ENCODE results near the gene RBM12.

Gene RBM12

DNA sequence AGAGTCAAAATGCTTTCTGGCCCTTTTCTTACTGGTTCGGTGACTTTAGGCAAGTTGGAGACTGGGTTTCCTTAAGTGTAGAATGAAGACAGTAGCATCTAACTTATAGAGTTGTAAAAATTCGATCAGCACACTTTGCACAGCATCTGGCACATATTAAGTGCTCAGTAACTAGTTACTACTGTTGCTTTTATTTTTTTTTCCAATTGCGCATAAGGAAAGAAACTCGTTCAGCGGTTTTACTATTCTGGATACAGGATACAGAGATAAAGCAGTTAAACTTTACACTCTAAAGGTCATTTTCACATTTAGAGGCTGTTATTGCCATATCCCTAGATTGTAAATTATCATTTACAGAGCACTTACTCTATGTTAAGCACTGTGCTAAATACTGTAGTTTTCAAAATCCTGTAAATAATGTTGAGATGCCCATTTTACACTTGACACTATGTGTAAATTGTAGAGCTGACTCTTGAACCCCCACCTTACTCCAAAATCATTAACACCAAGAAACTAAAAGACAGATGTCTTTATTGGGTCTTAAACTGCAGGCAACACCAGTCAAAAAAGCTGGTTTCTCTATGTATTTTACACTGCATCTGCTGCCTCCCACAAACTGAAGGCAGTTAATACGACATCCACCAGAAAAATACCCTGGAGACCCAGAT, 35.4 kb upstream of the RBM12 start (continued):
- TF ChIP-seq ZBTB20 (tag by site-specific recombination; IDR thresholded peaks at IDR 0.05) (0 out of 2 replicates have a peak, but pooled peaks have one; percentile 20), ZNF221 (tag by site-specific recombination; IDR thresholded peaks at IDR 0.05; ENCODE audit: borderline replicate concordance) (no peak), ZIC2 (tag by site-specific recombination; IDR thresholded peaks at IDR 0.05) (no peak)

DNA sequence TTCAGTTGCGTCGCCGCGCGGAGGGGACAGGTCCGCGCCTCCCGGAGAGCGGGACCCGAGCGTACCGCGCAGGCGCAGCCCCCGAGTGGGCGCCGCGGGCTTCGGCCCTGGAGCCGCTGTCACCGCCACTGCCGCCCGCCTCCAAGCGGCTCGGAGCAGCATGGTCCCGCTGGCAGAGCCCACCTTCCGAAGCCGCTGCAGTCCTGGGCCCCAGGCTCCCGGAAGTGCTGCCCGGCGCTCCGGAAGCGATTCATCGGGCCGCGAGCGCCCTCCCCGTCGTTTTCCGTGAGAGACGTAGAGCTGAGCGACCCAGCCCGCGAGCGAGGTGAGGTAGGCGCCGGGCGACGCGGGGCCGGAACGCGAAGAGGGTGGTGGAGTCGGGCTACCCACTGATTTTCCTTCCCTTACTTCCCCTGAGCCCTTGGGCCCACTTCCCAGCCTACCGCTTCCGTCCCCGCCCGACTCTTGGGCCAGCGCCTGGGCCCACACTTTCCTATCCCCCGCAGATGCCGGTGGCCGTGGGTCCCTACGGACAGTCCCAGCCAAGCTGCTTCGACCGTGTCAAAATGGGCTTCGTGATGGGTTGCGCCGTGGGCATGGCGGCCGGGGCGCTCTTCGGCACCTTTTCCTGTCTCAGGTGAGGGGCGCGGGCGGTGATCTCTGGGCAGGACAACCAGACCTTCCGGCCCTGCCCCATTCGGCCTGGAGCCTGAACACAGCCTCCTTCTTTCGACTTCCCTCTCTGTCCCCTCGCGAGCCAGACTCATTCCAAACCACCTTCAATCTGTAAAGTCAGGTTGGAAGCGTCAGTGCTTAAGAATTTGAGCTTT, 34.6 kb upstream of the RBM12 start, which contains the start of the genes NFS1 and ROMO1:
Gene NFS1 (minus strand): TSS at position 226 of the 830 bp plus-strand sequence. CDS start 64 bp downstream, at position 162.
Gene ROMO1 (plus strand): TSS at position 279 of the 830 bp plus-strand sequence. CDS start 228 bp downstream, at position 507.
- H3K27ac ChIP-seq (ENCODE audit: extremely low read depth, low read depth, low read length) = peak within 1 kb of the TSS; percentile 90
- H3K36me3 ChIP-seq (ENCODE audit: control insufficient read depth in 2 of 2, insufficient read depth in 1 of 2, low read length in 2 of 2) = peaks cover 4 to 56% of the 10 kb centered on the region in 2 experiments
- ChIA-PET CTCF (no interaction called here), POLR2A (interaction anchor here (0.5 to 6.2 kb wide), 11 partner anchors 9 to 255 kb away, joined by 3 to 27 read pairs (median 3); partner anchors contain the start of genes RBM39, SCAND1 and SPAG4)
- 0 out of 2 replicates have a peak, but pooled peaks cover 4% of the 10 kb centered on the region for H3K4me1 ChIP-seq (ENCODE audit: control insufficient read depth, insufficient read depth, low read length)
- H3K4me3 ChIP-seq (ENCODE audit: low read depth, low read length) = peak within 1 kb of the TSS; percentile 75
- no peaks in the 10 kb centered on the region for H3K9me3 ChIP-seq (ENCODE audit: control insufficient read depth, insufficient read depth, low read depth, low read length)
- no peak for TF ChIP-seq ZNF112 (tag by site-specific recombination; IDR thresholded peaks at IDR 0.05)
- TF ChIP-seq, protein P1, sequence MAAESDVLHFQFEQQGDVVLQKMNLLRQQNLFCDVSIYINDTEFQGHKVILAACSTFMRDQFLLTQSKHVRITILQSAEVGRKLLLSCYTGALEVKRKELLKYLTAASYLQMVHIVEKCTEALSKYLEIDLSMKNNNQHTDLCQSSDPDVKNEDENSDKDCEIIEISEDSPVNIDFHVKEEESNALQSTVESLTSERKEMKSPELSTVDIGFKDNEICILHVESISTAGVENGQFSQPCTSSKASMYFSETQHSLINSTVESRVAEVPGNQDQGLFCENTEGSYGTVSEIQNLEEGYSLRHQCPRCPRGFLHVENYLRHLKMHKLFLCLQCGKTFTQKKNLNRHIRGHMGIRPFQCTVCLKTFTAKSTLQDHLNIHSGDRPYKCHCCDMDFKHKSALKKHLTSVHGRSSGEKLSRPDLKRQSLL (tag by site-specific recombination; IDR thresholded peaks at IDR 0.05) = peak; percentile 64; the same call in 1 of the 2 replicates
- TF ChIP-seq PRDM1 (tag by site-specific recombination; IDR thresholded peaks at IDR 0.05) = no peak
- TF ChIP-seq, protein P2, sequence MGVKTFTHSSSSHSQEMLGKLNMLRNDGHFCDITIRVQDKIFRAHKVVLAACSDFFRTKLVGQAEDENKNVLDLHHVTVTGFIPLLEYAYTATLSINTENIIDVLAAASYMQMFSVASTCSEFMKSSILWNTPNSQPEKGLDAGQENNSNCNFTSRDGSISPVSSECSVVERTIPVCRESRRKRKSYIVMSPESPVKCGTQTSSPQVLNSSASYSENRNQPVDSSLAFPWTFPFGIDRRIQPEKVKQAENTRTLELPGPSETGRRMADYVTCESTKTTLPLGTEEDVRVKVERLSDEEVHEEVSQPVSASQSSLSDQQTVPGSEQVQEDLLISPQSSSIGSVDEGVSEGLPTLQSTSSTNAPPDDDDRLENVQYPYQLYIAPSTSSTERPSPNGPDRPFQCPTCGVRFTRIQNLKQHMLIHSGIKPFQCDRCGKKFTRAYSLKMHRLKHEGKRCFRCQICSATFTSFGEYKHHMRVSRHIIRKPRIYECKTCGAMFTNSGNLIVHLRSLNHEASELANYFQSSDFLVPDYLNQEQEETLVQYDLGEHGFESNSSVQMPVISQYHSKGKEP (tag by site-specific recombination; IDR thresholded peaks at IDR 0.05) = peak; percentile 77; the same call in 1 of the 2 replicates
- TF ChIP-seq ZNF157 (tag by site-specific recombination; IDR thresholded peaks at IDR 0.05) = no peak
- TF ChIP-seq SALL2 (tag by site-specific recombination; IDR thresholded peaks at IDR 0.05; ENCODE audit: borderline replicate concordance) = no peak
- TF ChIP-seq HOXD13 (CRISPR knock-in tag; IDR thresholded peaks at IDR 0.05; ENCODE audit: borderline replicate concordance) = peak; percentile 63; the same call in 1 of the 2 replicates
- TF ChIP-seq, protein P3, sequence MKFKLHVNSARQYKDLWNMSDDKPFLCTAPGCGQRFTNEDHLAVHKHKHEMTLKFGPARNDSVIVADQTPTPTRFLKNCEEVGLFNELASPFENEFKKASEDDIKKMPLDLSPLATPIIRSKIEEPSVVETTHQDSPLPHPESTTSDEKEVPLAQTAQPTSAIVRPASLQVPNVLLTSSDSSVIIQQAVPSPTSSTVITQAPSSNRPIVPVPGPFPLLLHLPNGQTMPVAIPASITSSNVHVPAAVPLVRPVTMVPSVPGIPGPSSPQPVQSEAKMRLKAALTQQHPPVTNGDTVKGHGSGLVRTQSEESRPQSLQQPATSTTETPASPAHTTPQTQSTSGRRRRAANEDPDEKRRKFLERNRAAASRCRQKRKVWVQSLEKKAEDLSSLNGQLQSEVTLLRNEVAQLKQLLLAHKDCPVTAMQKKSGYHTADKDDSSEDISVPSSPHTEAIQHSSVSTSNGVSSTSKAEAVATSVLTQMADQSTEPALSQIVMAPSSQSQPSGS (tag by site-specific recombination; IDR thresholded peaks at IDR 0.05; ENCODE audit: low read depth) = no peak
- TF ChIP-seq ZBTB1 (tag by site-specific recombination; IDR thresholded peaks at IDR 0.05) = 0 out of 2 replicates have a peak, but pooled peaks have one; percentile 53
- peak; percentile 80 for TF ChIP-seq ZXDB (tag by site-specific recombination; IDR thresholded peaks at IDR 0.05)
- peak; percentile 64; the same call in 1 of the 2 replicates for TF ChIP-seq BCL11A (tag by site-specific recombination; IDR thresholded peaks at IDR 0.05; ENCODE audit: low read depth)
- TF ChIP-seq, protein P4, sequence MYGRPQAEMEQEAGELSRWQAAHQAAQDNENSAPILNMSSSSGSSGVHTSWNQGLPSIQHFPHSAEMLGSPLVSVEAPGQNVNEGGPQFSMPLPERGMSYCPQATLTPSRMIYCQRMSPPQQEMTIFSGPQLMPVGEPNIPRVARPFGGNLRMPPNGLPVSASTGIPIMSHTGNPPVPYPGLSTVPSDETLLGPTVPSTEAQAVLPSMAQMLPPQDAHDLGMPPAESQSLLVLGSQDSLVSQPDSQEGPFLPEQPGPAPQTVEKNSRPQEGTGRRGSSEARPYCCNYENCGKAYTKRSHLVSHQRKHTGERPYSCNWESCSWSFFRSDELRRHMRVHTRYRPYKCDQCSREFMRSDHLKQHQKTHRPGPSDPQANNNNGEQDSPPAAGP (tag by site-specific recombination; IDR thresholded peaks at IDR 0.05) = peak; percentile 36; the same call in 1 of the 2 replicates
- no peak for TF ChIP-seq ZSCAN16 (tag by site-specific recombination; IDR thresholded peaks at IDR 0.05)
- TF ChIP-seq ZNF335 (tag by site-specific recombination; conservative IDR thresholded peaks at IDR 0.05) = peak; percentile 56; the same call in 1 of the 2 replicates
- TF ChIP-seq, protein P5, sequence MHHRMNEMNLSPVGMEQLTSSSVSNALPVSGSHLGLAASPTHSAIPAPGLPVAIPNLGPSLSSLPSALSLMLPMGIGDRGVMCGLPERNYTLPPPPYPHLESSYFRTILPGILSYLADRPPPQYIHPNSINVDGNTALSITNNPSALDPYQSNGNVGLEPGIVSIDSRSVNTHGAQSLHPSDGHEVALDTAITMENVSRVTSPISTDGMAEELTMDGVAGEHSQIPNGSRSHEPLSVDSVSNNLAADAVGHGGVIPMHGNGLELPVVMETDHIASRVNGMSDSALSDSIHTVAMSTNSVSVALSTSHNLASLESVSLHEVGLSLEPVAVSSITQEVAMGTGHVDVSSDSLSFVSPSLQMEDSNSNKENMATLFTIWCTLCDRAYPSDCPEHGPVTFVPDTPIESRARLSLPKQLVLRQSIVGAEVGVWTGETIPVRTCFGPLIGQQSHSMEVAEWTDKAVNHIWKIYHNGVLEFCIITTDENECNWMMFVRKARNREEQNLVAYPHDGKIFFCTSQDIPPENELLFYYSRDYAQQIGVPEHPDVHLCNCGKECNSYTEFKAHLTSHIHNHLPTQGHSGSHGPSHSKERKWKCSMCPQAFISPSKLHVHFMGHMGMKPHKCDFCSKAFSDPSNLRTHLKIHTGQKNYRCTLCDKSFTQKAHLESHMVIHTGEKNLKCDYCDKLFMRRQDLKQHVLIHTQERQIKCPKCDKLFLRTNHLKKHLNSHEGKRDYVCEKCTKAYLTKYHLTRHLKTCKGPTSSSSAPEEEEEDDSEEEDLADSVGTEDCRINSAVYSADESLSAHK (tag by site-specific recombination; IDR thresholded peaks at IDR 0.05) = peak; percentile 38; the same call in 1 of the 2 replicates
- TF ChIP-seq SP2 (tag by site-specific recombination; IDR thresholded peaks at IDR 0.05) = peak; percentile 93
- TF ChIP-seq, protein P6, sequence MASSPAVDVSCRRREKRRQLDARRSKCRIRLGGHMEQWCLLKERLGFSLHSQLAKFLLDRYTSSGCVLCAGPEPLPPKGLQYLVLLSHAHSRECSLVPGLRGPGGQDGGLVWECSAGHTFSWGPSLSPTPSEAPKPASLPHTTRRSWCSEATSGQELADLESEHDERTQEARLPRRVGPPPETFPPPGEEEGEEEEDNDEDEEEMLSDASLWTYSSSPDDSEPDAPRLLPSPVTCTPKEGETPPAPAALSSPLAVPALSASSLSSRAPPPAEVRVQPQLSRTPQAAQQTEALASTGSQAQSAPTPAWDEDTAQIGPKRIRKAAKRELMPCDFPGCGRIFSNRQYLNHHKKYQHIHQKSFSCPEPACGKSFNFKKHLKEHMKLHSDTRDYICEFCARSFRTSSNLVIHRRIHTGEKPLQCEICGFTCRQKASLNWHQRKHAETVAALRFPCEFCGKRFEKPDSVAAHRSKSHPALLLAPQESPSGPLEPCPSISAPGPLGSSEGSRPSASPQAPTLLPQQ (tag by site-specific recombination; IDR thresholded peaks at IDR 0.05) = peak; percentile 98
- peak; percentile 65; the same call in 1 of the 2 replicates for TF ChIP-seq GLIS1 (tag by site-specific recombination; IDR thresholded peaks at IDR 0.05)
- TF ChIP-seq ZBTB21 (tag by site-specific recombination; IDR thresholded peaks at IDR 0.05) = peak; percentile 55; the same call in 1 of the 2 replicates
- peak; percentile 62; the same call in 1 of the 2 replicates for TF ChIP-seq ZNF394 (tag by site-specific recombination; IDR thresholded peaks at IDR 0.05; ENCODE audit: borderline replicate concordance)
- TF ChIP-seq GFI1B (tag by site-specific recombination; IDR thresholded peaks at IDR 0.05) = 0 out of 2 replicates have a peak, but pooled peaks have one; percentile 8

Data from HEK293 (cell line).